GM10266 (cell line): ENCODE measurements around the gene ZNF836.
"Not testable (repeated sequence)": the region's sequence is repeated elsewhere in the genome, so short reads cannot be mapped to it uniquely, and the experiment has no call there.

Experiments used
- DNase-seq: peaks from one replicate; pipeline ENCODE4 v3.0.0; 2012; ENCODE audit errors: extremely low spot score
- CTCF ChIP-seq: IDR thresholded peaks from 2 replicates; pipeline ENCODE4 v1.5.1; 2012; ENCODE audit warnings: mild to moderate bottlenecking, low read depth; ENCODE audit not compliant: control insufficient read depth, insufficient read depth; ENCODE audit errors: missing control alignments

Gene ZNF836

GRCh38 chr19:52211926-52212571 is 40.6 kb upstream of the ZNF836 start:
- no peak for DNase-seq
- no peak for TF ChIP-seq CTCF

GRCh38 chr19:52211203-52211602 is 39.8 kb upstream of the ZNF836 start:
- no peak for DNase-seq
- no peak for TF ChIP-seq CTCF

GRCh38 chr19:52206481-52206880 is 35.1 kb upstream of the ZNF836 start:
- DNase-seq, result no peak
- TF ChIP-seq CTCF, result no peak

- not testable (repeated sequence) for DNase-seq
Measured at GRCh38 chr19:52200755-52201391, 29.5 kb upstream of the ZNF836 start.

- TF ChIP-seq CTCF, result no peak
- no peak for DNase-seq
Measured at GRCh38 chr19:52200044-52200443, 28.6 kb upstream of the ZNF836 start.

GRCh38 chr19:52198678-52199077 is 27.3 kb upstream of the ZNF836 start:
- DNase-seq, result no peak
- no peak for TF ChIP-seq CTCF

- no peak for DNase-seq
- TF ChIP-seq CTCF, result no peak
Measured at GRCh38 chr19:52197964-52198363, 26.5 kb upstream of the ZNF836 start.
